ENCODE measurements around the gene DGKG.

The DGKG gene

DNA sequence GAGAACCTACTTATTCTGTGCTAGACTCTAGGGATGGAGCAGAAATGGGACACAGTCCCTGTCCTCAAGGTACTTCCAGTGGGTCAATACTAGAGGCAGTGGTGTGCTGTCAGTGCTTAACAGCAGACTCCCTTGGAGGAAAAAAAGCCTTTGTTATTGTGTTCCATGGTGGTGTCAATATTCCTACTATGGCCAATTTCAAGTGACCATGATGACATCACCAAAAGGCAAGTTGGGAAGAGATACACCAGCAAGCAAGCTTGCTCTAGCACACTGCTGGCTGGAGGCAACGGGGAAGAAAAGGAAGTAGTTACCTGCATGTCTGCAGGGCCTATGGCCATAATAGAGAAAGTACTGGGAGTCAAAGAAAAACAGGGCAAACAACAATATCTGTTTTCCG lies 163.6 kb downstream of the DGKG start:
- H3K4me1 ChIP-seq (ENCODE audit: control insufficient read depth, low read length) = no peaks in the 10 kb centered on the region
- no peaks in the 10 kb centered on the region for H3K79me2 ChIP-seq (ENCODE audit: control insufficient read depth, low read length)
- TF ChIP-seq, protein P1, sequence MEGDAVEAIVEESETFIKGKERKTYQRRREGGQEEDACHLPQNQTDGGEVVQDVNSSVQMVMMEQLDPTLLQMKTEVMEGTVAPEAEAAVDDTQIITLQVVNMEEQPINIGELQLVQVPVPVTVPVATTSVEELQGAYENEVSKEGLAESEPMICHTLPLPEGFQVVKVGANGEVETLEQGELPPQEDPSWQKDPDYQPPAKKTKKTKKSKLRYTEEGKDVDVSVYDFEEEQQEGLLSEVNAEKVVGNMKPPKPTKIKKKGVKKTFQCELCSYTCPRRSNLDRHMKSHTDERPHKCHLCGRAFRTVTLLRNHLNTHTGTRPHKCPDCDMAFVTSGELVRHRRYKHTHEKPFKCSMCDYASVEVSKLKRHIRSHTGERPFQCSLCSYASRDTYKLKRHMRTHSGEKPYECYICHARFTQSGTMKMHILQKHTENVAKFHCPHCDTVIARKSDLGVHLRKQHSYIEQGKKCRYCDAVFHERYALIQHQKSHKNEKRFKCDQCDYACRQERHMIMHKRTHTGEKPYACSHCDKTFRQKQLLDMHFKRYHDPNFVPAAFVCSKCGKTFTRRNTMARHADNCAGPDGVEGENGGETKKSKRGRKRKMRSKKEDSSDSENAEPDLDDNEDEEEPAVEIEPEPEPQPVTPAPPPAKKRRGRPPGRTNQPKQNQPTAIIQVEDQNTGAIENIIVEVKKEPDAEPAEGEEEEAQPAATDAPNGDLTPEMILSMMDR (IDR thresholded peaks at IDR 0.05; ENCODE audit: low read depth, low read length, poor library complexity, severe bottlenecking) = no peak
- TF ChIP-seq EZH2phosphoT487 (IDR thresholded peaks at IDR 0.05; ENCODE audit: borderline replicate concordance, low read length) = no peak
- no peak overlapping the region for H3K4me2 ChIP-seq (ENCODE audit: low read length)
- H3K36me3 ChIP-seq (ENCODE audit: control insufficient read depth, low read length) = no peaks in the 10 kb centered on the region
- no peak overlapping the region for H3K27ac ChIP-seq (ENCODE audit: low read depth, low read length)
- H3F3A ChIP-seq (ENCODE audit: control insufficient read depth, insufficient read depth) = no peaks in the 10 kb centered on the region
- no peak overlapping the region for H3K4me3 ChIP-seq (ENCODE audit: low read length)
- no peaks in the 10 kb centered on the region for H3K9me3 ChIP-seq (ENCODE audit: control insufficient read depth, insufficient read depth, low read length)
- H4K20me1 ChIP-seq (ENCODE audit: control insufficient read depth, insufficient read depth, low read depth, low read length) = no peaks in the 10 kb centered on the region
- H3K9me2 ChIP-seq (replicated peaks; ENCODE audit: control insufficient read depth, low read length) = no peaks in the 10 kb centered on the region
- no peaks in the 10 kb centered on the region for H3K27me3 ChIP-seq (ENCODE audit: control insufficient read depth, low read length)

DNA sequence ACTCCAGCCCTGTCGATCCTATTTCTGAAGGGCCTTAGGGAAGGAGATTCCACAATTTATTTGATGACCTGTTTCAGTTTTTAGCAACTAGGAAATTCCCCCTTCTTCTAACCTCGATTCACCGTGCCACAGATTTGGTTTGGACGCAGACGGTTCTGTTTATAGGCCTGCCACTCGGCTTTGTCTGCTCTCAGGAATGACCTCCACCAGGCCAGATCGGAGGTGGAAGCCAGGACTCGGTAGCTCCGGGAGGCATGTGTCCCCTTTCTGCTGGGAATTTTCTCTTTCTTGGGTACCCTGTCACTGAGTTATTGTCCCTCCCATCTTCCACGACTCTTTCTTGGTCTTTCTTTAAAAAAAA lies 167.6 kb downstream of the DGKG start:
- no peak for TF ChIP-seq EZH2phosphoT487 (IDR thresholded peaks at IDR 0.05; ENCODE audit: borderline replicate concordance, low read length)
- TF ChIP-seq, protein P1 (IDR thresholded peaks at IDR 0.05; ENCODE audit: low read depth, low read length, poor library complexity, severe bottlenecking) = no peak
- no peak overlapping the region for H3K27ac ChIP-seq (ENCODE audit: low read depth, low read length)
- H3K36me3 ChIP-seq (ENCODE audit: control insufficient read depth, low read length) = no peaks in the 10 kb centered on the region
- H3K79me2 ChIP-seq (ENCODE audit: control insufficient read depth, low read length) = no peaks in the 10 kb centered on the region
- H3K4me2 ChIP-seq (ENCODE audit: low read length) = no peak overlapping the region
- H3K4me1 ChIP-seq (ENCODE audit: control insufficient read depth, low read length) = no peaks in the 10 kb centered on the region
- no peaks in the 10 kb centered on the region for H4K20me1 ChIP-seq (ENCODE audit: control insufficient read depth, insufficient read depth, low read depth, low read length)
- H3K9me3 ChIP-seq (ENCODE audit: control insufficient read depth, insufficient read depth, low read length) = no peaks in the 10 kb centered on the region
- no peaks in the 10 kb centered on the region; the same call in 1 of the 2 replicates for H3K27me3 ChIP-seq (ENCODE audit: control insufficient read depth, low read length)
- H3K4me3 ChIP-seq (ENCODE audit: low read length) = no peak overlapping the region
- no peaks in the 10 kb centered on the region for H3K9me2 ChIP-seq (replicated peaks; ENCODE audit: control insufficient read depth, low read length)
- H3F3A ChIP-seq (ENCODE audit: control insufficient read depth, insufficient read depth) = no peaks in the 10 kb centered on the region

DNA sequence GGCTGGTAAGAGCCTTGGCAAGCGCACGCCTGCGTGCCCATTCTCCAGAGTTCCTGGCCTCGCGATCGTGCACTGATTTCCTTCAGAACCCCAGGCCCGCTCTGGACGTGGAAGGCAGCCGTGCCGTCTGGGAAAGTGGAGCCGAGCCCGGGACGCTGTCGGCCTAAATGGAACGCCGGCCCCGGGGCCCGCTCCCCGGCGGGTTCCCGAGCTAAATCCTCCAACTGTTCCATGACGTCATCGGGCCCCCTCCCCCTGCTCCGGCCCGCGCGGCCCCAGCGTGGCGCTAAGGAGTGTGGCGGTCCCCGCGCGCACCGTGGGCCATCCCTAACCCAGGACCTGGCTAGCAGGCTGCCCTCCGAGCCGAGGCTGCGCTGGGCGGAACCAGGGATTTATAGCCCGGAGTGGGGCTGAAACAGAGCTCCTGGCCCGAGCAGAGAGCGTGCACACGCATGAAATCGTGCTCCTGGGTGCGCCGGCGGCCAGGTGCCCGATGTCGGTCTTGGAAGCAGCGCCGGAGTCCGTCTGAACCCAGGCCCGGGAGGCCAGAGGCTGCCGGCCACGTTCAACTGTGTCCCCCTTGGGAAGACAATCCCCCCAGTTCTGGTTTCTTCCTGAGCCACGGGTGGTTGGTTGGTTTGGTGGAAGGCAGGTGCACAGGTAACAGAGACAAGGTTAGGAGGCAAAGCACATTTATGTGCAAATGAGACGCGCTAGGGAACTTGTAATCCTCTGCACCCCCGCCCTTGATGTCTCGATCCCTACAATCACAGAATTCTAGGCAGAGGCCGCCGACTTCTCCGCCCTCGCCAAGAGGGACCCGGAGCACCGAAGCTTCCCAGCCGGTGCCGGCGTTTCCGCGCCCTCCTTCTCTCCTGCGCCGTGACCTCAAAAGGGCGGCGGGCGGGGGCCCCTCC lies 168.2 kb downstream of the DGKG start:
- no peaks in the 10 kb centered on the region for H4K20me1 ChIP-seq (ENCODE audit: control insufficient read depth, insufficient read depth, low read depth, low read length)
- no peaks in the 10 kb centered on the region for H3K36me3 ChIP-seq (ENCODE audit: control insufficient read depth, low read length)
- H3K4me2 ChIP-seq (ENCODE audit: low read length) = no peak overlapping the region
- H3F3A ChIP-seq (ENCODE audit: control insufficient read depth, insufficient read depth) = no peaks in the 10 kb centered on the region
- H3K27me3 ChIP-seq (ENCODE audit: control insufficient read depth, low read length) = no peaks in the 10 kb centered on the region; the same call in 1 of the 2 replicates
- H3K79me2 ChIP-seq (ENCODE audit: control insufficient read depth, low read length) = no peaks in the 10 kb centered on the region
- no peaks in the 10 kb centered on the region for H3K9me3 ChIP-seq (ENCODE audit: control insufficient read depth, insufficient read depth, low read length)
- H3K4me3 ChIP-seq (ENCODE audit: low read length) = no peak overlapping the region
- H3K4me1 ChIP-seq (ENCODE audit: control insufficient read depth, low read length) = no peaks in the 10 kb centered on the region
- no peaks in the 10 kb centered on the region for H3K9me2 ChIP-seq (replicated peaks; ENCODE audit: control insufficient read depth, low read length)
- no peak overlapping the region for H3K27ac ChIP-seq (ENCODE audit: low read depth, low read length)
- TF ChIP-seq, protein P1 (IDR thresholded peaks at IDR 0.05; ENCODE audit: low read depth, low read length, poor library complexity, severe bottlenecking) = no peak
- TF ChIP-seq EZH2phosphoT487 (IDR thresholded peaks at IDR 0.05; ENCODE audit: borderline replicate concordance, low read length) = no peak
